Esophagus squamous epithelium (tissue), 5 donors: ENCODE results near the gene UTP4. TPM values are rescaled to one million over a fixed set of nuclear protein-coding genes. Genes with fewer than 3 reads are reported as not detected.

Experiments used
- DNase-seq: peaks from one replicate; lab custom pipeline; 2025; lab: John Stamatoyannopoulos, UW
- H3K27ac ChIP-seq, 4 donors: fragments of 200-600 bp; sonication (generic); one replicate each; pipeline ENCODE4 v1.5.1; 2016 to 2019; ENCODE audit warnings: mild to moderate bottlenecking in 1 of 4
- H3K27me3 ChIP-seq, 4 donors: fragments of 200-600 bp; sonication (generic); 1 replicate in 3 of 4; 2 replicates in 1 of 4; pipeline versions ENCODE4 v1.5.1 to v1.6.0; 2017 to 2021; ENCODE audit warnings: antibody characterized with exemption in 1 of 4
- H3K36me3 ChIP-seq, 3 donors: fragments of 200-600 bp; sonication (generic); one replicate each; pipeline ENCODE4 v1.5.1; 2016 to 2019
- H3K4me1 ChIP-seq, 3 donors: fragments of 200-600 bp; sonication (generic); one replicate each; pipeline ENCODE4 v1.5.1; 2017 to 2019
- H3K4me3 ChIP-seq, 4 donors: fragments of 200-600 bp; sonication (generic); 1 replicate in 3 of 4; 2 replicates in 1 of 4; pipeline ENCODE4 v1.5.1; 2016 to 2019; ENCODE audit warnings: mild to moderate bottlenecking in 2 of 4, moderate library complexity in 1 of 4
- H3K9me3 ChIP-seq, 3 donors: fragments of 200-600 bp; sonication (generic); one replicate each; pipeline ENCODE4 v1.5.1; 2016 to 2019
- CTCF ChIP-seq, 6 experiments: fragments of 450-650 bp in 4 of 6; fragments of 200-600 bp in 2 of 6; sonication (generic) in 2 of 6; IDR thresholded peaks; one replicate each; pipeline ENCODE4 v1.5.1; 2016 to 2019; ENCODE audit warnings: antibody characterized with exemption in 6 of 6, mild to moderate bottlenecking in 4 of 6, moderate library complexity in 4 of 6
- POLR2A ChIP-seq, 4 donors: fragments of 450-650 bp; IDR thresholded peaks; one replicate each; pipeline ENCODE4 v1.6.1; 2017; ENCODE audit warnings: antibody characterized with exemption in 4 of 4, mild to moderate bottlenecking in 4 of 4, moderate library complexity in 3 of 4
- WGBS, 2 donors: methylation state at CpG; one replicate each; pipeline ENCODE4 v1.1.5; 2018; 5-methylcytosine and 5-hydroxymethylcytosine counted together
- intact Hi-C: fragments of 100-400 bp; cut with DNase I; formaldehyde crosslinking; loops from one replicate; pipeline ENCODE4 v1.15.0; 2022
- total RNA-seq, 4 donors: library from RNA; depleted of rRNA; stranded (reverse); fragments of >200 nt; gene quantifications; one replicate each; pipeline ENCODE4 v1.1.0, GENCODE V29; 2016
- donor health status: DM: yes; HTN: yes; CAD: no.

Gene UTP4
- total RNA-seq, 4 donors from 2014 or later: 18.3 to 42.2 (median 28.6) TPM

GRCh38 chr16:69127966-69128510 lies 4.4 kb upstream of the UTP4 start:
- WGBS, 2 donors: 84 to 86% methylated on average over 10 to 12 of the region's 12 CpGs
- no peak for DNase-seq
- H3K4me3 ChIP-seq: no peak overlapping the region
- H3K27ac ChIP-seq: no peak overlapping the region
- intact Hi-C loops: loop anchor here (5.0 to 10.0 kb wide), 2 partner anchors 281 to 423 kb away; no protein-coding TSS in a partner anchor
- TF ChIP-seq POLR2A (IDR thresholded peaks at IDR 0.05) (no peak), CTCF (IDR thresholded peaks at IDR 0.05) (no peak)
- H3K36me3 ChIP-seq: peaks cover 0 to 26% (median 0%) of the 10 kb centered on the region in 3 donors
- H3K27me3 ChIP-seq: no peaks in the 10 kb centered on the region
- peaks cover 7 to 45% (median 7%) of the 10 kb centered on the region in 3 donors for H3K4me1 ChIP-seq
- no peaks in the 10 kb centered on the region for H3K9me3 ChIP-seq

GRCh38 chr16:69130461-69130860 lies 2.0 kb upstream of the UTP4 start:
- no peaks in the 10 kb centered on the region for H3K27me3 ChIP-seq
- no peaks in the 10 kb centered on the region for H3K9me3 ChIP-seq
- H3K27ac ChIP-seq: peak overlapping the region in 2 of 4 donors; percentile 98 to 99
- no peak overlapping the region for H3K4me3 ChIP-seq
- H3K4me1 ChIP-seq: peaks cover 18 to 69% (median 20%) of the 10 kb centered on the region in 3 donors
- intact Hi-C loops: no loop called here
- WGBS, 2 donors: 55 to 64% methylated on average over 6 of the region's 6 CpGs
- peaks cover 0 to 26% (median 0%) of the 10 kb centered on the region in 3 donors for H3K36me3 ChIP-seq
- TF ChIP-seq POLR2A (IDR thresholded peaks at IDR 0.05) (no peak), CTCF (IDR thresholded peaks at IDR 0.05) (no peak)
- DNase-seq: no peak

GRCh38 chr16:69131167-69131838 lies 1.1 kb upstream of the UTP4 start:
- H3K27ac ChIP-seq: peak overlapping the region; percentile 93 to 99 (median 96)
- peak overlapping the region; percentile 95 to 100 (median 96) for H3K4me3 ChIP-seq
- intact Hi-C loops: no loop called here
- no peaks in the 10 kb centered on the region for H3K9me3 ChIP-seq
- peaks cover 18 to 66% (median 20%) of the 10 kb centered on the region in 3 donors for H3K4me1 ChIP-seq
- 1 to 2% methylated on average over 15 of the region's 15 CpGs for WGBS, 2 donors
- peaks cover 0 to 29% (median 0%) of the 10 kb centered on the region in 3 donors for H3K36me3 ChIP-seq
- H3K27me3 ChIP-seq: no peaks in the 10 kb centered on the region
- TF ChIP-seq POLR2A (IDR thresholded peaks at IDR 0.05): no peak
- TF ChIP-seq CTCF (IDR thresholded peaks at IDR 0.05): no peak
- DNase-seq: no peak

- TF ChIP-seq POLR2A (IDR thresholded peaks at IDR 0.05): no peak
- no peak for TF ChIP-seq CTCF (IDR thresholded peaks at IDR 0.05)
- Histone ChIP-seq H3K9me3 (no peaks in the 10 kb centered on the region), H3K4me3 (peak overlapping the region; percentile 95 to 100 (median 96)), H3K36me3 (peaks cover 0 to 29% (median 0%) of the 10 kb centered on the region in 3 donors), H3K27me3 (no peaks in the 10 kb centered on the region), H3K27ac (peak overlapping the region; percentile 93 to 99 (median 96)), H3K4me1 (peaks cover 18 to 64% (median 20%) of the 10 kb centered on the region in 3 donors)
- WGBS, 2 donors: 0 to 2% methylated on average over 29 to 30 of the region's 53 CpGs
- no peak for DNase-seq
- intact Hi-C loops: no loop called here
These were observed 518 bp upstream of the UTP4 start for GRCh38 chr16:69131839-69132423.
